GM18517 (cell line): ENCODE data around the gene KLRB1.
"Not testable (repeated sequence)": the region's sequence is repeated elsewhere in the genome, so short reads cannot be mapped to it uniquely, and the experiment has no call there.

Source experiments
- ATAC-seq: cut with Tn5 transposase; IDR thresholded peaks from one replicate; pipeline ENCODE4 v1.9.1; 2021; ENCODE audit warnings: mild to moderate bottlenecking, moderate library complexity; ENCODE audit not compliant: unreplicated experiment

The KLRB1 gene

DNA sequence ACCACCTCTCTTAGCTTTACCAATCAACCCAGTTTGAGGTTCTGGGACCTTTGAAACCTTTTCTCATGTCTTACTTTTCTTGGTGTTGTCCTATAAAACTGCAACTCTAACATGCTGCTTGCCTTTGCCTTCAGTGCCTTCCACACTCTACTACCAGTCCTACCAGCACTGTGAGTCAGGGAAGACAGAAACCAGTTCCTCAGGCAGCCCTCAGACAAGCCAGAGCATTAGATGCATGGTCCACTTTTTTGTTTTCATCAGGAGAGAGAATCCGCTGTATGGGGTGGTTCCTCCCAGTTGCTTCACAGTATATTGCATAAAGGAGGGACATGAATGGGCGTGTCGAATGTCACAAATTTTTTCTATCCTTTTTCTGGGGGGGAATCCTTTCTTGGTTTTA lies 17.3 kb upstream of the KLRB1 start:
- no peak for ATAC-seq

DNA sequence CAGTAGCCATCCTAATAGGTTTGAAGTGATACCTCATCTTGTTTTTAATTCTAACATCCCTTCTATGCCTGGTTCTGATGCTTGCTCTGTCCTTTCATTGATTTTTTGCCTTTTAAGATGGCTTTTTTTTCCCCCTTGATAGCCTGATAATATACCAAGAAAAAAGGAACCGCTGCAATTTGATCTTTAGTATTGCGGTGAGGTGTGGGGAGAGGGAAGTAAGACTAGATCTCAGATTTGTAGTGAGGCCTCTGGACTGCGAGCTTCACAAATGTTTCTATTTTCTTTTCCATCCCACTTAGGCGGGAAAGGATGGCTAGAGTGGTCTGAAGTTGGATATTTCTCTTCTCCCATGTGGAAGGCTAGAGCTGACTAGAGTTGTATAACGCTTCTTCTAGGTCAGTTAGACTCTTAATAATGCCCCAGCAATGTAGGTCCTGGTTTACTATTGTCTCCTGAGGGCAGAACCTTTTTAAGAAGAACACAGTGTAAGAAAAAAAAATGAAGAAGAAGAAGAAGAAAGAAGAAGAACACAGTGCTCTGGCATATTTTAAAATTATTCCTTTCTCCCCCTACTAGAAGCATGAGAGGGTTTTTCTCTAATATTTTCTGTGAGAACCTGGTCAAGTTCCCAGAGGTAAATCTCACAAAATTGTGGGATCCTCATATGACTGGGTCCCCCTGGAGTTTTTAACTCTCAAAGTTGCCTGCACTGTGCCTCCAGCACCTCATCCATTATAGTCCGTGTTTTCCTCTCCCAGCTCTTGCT lies 11.9 kb upstream of the KLRB1 start:
- ATAC-seq: no peak

DNA sequence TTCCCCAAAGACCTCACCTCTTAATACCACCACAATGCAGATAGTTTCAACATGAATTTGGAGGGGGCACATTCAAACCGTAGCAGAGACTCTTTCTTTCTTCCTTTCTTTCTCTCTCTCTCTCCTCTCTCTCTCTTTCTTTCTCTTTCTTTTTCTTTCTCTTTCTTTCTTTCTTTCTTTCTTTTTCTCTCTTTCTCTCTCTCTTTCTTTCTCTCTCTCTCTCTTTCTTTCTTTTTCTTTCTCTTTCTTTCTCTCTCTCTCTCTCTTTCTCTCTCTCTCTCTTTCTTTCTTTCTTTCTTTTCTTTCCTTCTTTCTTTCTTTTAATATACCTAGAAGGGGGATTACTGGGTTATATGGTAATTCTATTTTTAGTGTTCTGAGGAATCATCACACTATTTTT lies 11.2 kb upstream of the KLRB1 start:
- ATAC-seq: not testable (repeated sequence)

DNA sequence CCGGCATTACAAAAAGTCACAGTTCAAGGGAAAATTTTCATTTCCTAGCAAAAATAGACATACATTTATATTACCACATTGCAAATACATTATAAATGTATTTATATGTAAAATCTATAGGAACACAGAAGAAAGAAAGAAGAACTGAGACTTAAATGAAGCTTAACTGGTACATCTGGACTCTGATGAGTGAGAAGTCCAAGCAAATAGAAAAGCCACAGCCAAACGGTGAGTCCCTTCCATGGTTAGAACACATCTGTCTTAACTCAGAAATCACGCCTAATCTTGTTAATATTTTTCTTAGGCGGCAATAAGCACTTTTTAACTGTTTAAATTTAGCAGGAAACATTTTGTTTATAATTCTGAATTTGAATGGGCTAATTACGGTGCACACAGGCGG lies 9.4 kb upstream of the KLRB1 start:
- ATAC-seq: no peak

DNA sequence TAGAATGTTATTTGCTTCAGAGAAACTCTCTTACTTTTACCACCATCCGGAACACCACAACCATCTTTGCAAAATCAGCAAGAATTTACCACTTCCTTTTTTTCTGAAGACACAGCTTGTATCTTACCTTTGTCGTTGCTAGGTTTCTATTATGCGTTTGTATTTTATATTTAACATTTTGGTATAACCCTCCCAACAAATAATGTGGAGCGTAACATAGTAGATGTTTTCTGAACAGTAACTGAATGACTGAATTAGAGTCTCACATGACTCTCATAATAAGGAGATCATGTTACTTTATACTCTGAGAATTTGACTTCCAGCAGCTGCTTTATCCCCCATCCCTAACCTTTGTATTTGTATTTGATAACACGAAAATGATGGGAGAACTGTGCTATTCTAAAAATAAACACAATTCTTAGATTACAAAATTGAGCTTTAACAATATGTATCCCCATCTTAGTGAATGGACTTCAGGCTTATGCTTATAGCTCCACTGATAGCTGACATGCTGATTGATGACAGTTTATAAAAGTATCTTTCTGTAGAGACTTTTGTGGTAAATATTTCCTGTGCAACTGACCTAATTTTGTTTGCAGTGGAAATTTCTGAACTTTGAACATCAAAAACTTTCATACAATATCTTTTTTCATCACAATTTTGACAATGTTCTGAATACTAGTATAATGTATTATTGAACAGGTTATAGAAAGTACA lies 7.9 kb upstream of the KLRB1 start:
- no peak for ATAC-seq

DNA sequence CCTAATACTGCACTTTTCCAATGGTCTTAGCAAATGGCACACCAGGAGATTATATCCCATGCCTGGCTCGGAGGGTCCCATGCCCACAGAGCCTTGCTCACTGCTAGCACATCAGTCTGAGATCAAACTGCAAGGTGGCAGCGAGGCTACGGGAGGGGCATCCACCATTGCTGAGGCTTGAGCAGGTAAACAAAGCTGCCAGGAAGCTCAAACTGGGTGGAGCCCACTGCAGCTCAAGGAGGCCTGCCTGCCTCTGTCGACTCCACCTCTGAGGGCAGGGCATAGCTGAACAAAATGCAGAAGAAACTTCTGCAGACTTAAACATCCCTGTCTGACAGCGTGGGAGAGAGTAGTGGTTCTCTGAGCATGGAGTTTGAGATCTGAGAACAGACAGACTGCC lies 2.9 kb upstream of the KLRB1 start:
- ATAC-seq: not testable (repeated sequence)

DNA sequence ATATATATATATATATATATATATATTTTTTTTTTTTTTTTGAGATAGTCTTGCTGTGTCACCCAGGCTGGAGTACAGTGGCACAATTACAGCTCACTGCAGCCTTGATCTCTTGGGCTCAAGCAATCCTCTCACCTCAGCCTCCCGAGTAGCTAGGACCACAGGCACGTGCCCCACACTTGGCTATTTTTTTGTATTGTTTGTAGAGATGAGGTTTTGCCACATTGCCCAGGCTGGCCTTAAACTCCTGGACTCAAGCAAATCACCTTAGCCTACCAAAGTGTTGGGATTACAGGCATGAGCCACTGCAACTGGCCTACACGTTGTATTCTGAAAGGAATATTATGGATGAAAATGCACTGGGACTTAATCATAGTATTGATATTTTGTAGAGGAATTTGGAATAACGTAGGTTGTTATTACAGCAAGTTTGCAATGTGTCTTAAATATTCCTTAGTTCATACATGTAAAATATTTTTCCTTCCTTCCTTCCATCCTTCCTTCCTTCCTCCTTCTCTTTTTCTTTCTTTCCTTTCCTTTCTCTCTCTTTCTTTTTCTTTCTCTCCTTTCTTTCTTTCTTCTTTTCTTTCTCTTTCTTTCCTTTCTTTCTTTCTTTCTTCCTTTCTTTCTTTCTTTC lies 862 bp downstream of the KLRB1 start:
- no peak for ATAC-seq

DNA sequence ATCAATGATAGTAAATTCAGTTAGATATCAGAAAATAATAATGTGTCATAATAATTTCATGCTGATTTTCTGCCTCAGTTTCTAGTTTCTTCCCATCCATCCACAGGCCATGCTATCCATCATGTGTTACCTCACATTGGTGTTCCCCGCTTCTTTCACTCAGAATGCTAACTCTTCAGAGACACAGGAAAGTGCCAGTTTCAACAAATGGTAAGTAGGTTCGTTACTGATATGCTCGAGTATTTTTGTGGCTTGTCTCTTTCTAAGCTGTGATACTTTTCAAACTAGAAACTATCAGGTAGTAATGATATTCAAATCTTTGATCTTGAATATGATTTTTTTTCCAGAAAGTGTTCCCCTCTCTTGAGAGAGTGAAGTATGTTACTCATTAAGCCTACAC lies 1.5 kb downstream of the KLRB1 start:
- no peak for ATAC-seq

DNA sequence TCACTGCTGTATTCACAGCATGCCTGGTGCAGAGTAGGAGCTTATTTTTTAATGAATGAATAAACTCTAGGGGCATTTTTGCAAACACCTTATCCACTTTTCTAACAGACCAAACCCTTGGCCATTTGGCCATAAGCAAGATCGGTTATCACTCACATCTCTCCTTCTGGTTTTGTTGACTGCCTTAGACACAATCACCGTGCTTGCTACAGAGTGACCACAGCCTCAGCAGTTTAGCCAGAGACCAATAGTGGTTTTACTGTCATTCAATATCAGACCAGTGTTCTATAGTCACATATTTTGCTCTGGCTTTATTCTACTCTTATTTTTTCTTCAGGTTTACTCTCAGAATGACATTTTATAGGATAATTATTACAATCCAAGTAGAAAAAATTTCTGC lies 2.2 kb downstream of the KLRB1 start:
- no peak for ATAC-seq

DNA sequence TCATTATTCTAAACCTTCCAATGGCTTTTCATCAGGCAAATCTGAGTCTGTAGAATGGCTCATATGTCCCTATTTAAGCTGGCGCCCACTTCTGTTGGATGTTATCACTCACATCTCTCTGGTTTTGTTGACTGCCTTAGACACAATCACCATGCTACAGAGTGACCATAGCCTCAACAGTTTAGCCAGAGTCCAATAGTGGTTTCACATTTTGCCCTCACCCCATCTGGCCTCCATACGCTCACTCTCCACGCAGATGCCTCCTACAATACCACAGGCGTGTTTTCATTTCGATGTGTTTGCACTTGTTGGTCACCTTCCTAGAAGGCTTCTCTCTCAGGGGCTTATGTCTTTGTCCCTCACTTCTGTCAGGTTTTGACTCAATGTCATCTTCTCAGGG lies 3.4 kb downstream of the KLRB1 start:
- no peak for ATAC-seq

DNA sequence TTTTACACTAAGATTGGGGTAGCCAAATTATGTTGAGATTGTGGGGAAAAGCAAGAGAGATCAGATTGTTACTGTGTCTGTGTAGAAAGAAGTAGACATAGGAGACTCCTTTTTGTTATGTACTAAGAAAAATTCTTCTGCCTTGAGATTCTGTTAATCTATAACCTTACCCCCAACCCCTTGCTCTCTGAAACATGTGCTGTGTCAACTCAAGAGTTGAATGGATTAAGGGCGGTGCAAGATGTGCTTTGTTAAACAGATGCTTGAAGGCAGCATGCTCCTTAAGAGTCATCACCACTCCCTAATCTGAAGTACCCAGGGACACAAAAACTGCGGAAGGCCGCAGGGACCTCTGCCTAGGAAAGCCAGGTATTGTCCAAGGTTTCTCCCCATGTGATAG lies 7.3 kb downstream of the KLRB1 start:
- not testable (repeated sequence) for ATAC-seq

DNA sequence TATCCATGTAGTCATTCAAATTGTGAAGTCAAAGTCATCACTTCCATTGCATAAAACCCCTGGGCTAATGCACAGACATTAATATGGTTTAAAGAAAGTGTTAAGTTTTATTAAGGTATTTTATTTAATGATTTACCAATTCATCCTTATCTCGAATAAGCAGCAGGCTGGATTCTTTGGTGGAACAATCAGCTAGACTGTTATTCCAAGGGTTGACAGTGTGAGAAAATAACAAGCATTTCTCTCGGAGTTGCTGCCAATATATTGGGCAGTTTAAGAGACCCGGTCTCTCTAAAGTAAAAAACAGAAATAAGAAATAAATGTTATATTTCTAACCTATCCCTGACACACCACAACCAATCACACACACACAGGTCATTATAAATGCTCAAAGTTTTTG lies 9.4 kb downstream of the KLRB1 start:
- no peak for ATAC-seq

DNA sequence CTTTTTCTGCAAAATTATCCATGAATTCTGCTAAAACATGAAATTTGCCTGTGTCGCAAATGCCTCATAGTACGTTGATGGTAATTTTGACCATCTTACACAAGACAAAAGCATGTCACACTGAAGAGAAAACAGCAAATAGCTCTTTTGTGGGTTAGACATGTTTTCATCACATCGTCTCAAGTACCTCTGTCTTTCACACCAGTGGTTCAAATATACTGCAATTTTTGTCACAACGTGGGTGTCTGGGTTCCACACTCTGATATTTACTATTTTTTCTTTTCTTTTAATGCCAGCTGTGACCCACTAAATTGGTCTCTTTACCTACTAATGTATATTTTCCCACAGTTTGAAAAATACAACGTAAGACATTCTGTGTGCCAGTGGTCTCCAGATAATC lies 10.4 kb downstream of the KLRB1 start:
- ATAC-seq: no peak

DNA sequence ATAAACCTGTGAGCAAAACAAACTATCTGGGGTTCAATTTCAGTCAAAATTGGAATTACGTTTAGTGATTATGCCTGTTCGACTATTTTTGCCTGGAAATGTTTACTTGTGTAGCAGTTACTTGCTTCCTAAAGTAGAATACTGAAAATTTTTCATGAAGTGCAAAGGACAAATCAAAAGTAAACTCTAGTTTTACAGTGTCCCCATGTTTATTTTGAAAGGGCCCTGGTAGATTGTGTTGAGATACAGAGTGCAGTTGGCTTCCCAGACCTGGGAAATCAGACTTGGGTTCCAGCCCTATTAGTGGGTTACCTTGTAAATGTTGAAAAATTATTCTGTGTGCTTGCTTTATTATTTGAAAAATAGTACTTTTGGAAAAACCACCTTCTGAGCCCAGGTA lies 17.3 kb downstream of the KLRB1 start:
- no peak for ATAC-seq

DNA sequence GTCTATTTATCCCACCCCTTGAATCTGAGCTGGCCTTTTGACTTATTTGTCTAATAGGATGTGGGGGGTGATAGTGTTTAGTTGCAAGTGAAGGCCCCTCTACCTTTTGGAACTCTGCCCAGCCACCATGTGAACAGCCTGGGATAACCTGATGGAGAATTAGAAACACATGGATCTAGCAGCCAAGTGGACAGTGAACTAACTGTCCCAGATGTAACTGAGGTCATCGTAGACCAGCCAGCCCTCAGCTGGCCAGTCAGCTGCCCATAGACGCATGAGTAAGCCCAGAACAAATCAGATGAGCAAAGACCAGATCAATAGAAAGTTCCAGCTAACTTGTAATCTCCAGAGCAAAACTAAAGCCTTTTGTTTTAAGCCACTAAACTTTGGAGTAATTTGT lies 19.0 kb downstream of the KLRB1 start:
- ATAC-seq: no peak

DNA sequence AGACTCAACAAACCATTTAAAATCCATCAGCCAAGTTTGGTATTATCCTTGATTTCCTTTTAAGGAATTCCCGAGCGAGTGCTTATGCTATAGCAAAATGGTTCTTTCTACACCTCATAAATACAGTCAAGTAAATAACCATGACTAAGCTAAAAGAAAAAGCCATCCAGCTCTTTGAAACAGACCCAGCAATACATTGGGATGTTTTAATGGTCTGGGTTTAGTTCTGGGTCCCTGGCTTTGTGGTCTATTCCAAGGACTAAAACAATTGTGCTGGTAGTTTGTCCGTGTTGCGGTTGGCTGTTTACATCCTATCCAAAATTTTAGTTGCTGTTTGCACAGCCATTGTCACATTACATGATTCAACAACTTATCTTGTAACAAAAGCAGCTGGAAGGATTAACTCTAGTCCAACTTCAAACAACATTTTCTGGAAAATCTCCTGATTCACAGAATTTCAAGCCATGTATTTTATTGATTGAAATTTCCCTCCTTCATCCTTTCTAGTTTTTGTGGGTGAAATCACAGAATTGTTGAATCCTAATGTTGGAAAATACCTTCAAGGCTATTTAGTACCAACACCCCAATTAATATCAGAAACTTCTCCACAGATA lies 19.6 kb downstream of the KLRB1 start:
- no peak for ATAC-seq

DNA sequence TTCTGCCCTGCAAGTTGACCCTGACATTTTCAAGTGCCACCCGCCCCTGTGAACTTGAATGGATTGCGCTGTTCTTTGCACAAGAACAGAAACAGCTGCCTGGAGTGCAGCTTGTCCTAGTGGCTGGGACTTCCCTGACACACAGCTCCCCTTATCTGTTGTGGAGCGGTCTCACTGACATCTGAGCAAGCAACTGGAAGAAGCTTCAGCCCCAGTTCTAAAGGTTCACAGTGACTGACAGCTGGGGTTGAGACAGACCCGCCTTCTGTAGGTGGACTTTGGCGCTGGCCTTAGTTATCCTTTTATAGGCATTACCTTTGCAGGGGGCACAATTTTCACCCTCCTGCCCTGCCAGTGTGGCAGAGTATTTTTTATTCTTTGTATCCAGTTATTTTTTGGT lies 30.0 kb downstream of the KLRB1 start:
- ATAC-seq: not testable (repeated sequence)

DNA sequence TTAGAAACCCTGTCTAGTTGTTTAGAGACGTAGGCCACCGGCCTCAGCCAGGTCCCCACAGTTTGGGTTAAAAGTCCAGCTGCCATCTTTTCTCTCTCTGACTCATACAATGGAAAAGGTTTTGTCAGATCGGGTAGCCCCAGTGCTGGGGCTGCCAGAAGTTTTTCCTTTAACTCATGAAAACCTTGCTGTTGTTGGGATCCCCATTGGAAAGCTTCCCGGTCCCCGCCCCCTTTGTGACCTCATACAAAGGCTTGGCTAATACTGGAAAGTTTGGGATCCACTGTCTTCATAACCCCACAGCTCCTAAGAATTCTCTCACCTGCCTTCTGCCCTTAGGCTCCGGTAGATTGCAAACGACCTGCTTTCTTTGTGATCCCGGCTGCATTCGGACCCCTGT lies 40.6 kb downstream of the KLRB1 start:
- not testable (repeated sequence) for ATAC-seq

DNA sequence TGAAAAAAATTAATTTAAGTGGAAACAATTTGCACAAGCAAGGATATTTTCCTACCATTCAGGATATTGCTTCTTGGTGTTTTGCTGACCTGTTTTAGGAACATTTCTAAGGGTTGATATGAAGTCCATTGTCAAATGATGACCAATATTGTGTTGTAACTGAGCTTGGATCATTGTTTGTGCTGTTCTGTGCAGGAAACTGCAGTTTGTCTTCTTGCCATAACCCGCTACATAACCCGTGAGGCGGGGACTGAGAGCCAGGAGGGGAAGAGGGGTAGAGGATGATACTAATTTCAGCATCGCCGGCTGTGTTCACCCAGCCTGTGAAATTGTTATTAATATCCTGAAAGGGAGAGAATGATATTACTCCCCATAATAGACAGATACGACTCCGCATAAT lies 41.6 kb downstream of the KLRB1 start:
- ATAC-seq: not testable (repeated sequence)

DNA sequence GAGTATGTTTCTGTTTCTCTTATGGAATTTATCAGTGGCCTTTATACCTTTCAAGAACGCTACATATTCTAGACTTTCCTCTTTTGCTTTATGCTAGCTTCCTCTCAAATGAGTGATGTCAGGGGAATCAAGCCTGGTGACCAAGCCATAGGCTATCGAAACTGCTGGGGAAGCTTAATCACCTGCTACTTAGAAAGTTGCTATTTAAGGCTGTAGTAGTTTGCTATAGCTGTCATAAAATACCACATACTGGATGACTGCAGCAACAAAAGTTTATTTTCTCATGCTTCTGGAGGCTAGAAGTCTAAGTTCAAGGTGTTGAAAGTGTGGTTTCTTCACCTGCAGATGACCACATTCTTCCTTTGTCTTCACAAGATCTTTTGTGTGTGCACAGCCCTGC lies 43.3 kb downstream of the KLRB1 start:
- ATAC-seq: not testable (repeated sequence)

DNA sequence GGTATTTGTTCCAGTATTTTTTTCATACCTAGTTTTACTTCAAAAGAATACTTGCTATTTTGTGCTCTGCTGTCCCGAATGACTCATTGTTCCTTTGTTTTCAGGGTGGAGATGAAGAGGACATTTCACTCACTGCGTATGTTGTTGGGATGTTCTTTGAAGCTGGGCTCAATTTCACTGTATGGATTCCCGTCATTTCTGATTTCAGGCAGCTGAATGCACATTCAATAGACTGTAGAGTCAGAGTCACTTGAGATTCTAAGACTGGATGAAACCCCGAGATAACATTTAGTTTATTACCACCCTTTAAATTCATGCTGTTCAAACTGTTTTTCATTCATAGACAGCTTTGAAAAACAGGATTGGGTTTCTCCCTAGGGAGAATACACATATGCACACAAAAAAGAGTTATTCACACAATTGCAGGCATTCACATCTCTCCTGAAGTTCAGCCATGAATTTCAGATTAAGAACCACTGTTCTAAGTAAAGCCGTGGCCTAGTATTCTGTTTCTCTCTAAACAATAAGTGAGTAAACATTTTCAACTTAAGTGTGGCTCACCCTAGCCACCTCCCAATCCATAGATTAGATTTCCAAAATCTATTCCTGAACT lies 44.8 kb downstream of the KLRB1 start:
- ATAC-seq: not testable (repeated sequence)
